Ammon's horn (tissue), 1 donor: ENCODE data around the gene COX6B2.
"Not testable (repeated sequence)": the region's sequence is repeated elsewhere in the genome, so short reads cannot be mapped to it uniquely, and the experiment has no call there.

Experiments used
- DNase-seq: peaks from one replicate; pipeline ENCODE4 v3.0.0-alpha.2; 2016; ENCODE audit warnings: low spot score

COX6B2 gene, protein sequence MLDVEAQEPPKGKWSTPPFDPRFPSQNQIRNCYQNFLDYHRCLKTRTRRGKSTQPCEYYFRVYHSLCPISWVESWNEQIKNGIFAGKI

DNA sequence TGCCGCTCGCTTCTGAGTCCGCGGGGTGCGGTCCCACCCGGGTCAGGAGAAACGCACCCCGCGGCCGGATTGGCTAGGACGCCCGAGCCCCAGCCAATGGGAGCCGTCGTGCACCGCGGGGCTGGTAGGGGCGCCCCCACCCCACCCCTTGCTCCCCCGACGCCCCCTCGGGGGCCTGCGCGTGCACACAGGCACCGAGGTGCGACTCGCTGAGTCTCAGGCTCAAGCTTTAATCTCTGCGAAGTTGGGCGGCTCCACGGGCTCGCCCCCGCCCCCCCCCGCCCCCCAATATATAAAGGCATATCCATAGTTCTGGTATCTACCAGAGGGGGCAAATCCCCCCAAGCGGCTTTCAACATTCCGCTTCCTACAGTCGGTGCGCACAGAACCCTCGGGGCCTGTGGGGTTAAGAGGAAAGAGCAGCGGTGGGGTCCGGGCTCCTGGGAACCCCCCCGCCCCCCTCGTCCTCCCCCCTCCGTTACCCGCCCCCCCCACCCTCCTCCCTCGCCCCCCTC is at the start of gene COX6B2:
TSS of gene COX6B2 (minus strand) at position 22 of the 515 bp plus-strand sequence. CDS start 198 bp downstream, outside the sequence.
- no peak for DNase-seq

DNA sequence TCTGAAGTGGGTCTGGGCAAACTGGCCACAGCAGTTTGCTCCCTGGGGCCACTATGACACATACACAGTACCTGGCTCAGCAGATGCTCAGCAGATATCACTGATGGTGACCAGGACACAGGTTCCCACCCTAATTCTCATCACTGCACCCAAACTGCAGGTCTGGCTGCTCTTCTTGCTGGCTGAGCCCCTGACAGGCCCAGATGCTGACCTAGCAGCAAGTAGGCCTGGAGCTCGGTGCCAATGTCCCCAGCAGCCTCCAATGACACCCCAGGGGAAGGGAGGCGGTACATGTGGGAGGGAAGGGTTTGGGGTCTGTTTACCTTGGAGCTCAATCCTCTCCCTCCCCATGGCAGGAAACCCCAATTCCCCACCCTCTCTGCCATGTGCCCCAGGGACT is 48.0 kb upstream of the COX6B2 start:
- no peak for DNase-seq

DNA sequence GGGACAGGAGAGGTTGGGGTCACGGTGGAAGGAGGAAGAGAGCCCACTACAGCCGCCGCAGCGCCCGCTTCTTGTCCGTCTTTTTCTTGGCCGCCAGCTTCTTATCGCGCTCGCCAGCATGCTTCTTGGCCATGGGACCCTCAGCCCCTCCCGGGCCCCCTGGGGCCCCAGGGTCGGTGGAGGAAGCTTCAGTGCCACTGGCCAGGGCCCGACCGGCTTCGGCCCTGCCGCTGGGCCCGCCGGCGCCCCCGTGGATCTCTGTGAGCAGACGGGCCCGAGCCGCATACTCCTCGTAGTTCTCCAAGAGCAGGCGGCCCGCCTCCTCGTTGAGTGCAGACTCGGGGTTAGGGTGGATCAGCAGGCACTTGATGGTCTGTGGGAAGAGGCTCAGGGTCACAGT is 46.9 kb upstream of the COX6B2 start:
- not testable (repeated sequence) for DNase-seq

DNA sequence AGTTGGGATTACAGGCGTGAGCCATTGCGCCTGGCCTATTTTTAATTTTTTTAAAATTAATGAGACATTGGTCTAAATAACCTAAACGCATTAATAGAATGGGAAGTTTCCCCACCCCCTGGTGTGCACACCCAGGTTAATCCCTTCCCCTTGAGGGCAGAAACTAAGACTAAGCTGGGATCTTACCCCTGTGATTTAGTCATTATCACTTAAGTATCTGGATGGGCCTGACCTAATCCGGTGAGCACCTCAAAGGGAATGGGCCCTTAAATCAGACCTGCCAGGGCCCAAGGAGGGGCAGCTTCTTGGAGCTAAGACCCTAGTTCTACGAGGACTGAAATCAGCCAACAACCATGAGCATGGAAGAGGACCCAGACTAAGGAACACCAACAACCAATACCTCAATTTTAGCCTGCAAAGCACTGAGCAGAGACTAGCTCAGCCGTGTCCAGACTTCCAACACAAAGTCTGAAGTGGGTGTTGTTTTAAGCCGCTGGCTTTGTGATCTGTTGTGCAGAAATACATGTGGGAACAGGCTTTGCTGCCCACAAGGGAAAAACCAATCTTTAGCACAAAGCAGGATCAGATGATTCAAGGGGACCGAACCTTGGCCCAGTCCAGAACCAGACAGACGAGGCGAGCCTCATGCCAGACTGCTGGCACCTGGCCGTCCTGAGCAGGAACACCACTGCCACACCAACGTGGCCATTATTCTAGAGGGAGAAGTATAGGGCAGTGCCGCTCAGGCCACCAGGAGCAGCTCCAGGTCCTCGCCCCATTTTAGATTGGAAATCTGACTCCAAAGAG is 46.0 kb upstream of the COX6B2 start:
- no peak for DNase-seq

DNA sequence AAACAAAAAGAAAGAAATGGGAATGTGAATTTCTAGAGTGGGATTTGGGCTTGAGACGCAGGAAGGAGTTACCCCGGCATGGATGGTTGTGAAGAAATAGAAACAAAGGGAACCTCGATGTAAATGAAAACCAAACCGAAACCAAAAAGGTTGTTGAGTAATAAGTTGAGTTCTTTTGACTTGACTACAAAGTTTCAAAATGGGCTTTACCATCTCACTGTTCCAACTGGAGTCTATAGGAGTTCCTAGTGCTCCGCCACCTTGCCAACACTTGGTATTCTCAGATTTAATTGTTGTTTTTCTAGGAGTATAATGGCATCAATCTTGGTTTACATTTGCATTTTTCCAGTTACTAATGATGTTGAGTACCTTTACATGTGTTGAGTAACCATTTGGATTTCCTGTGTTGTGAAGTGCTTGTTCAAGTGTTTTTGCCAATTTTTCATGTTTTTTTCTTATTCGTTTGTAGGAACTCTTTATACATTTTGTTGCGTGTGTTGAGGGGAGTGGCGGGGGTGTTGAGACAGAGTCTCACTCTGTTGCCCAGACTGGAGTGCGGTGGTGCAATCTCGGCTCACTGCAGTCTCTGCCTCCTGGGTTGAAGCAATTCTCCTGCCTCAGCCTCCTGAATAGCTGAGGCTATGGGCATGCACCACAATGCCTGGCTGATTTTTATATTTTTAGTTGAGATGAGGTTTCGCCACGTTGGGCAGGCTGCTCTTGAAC is 43.8 kb upstream of the COX6B2 start:
- DNase-seq, result no peak

DNA sequence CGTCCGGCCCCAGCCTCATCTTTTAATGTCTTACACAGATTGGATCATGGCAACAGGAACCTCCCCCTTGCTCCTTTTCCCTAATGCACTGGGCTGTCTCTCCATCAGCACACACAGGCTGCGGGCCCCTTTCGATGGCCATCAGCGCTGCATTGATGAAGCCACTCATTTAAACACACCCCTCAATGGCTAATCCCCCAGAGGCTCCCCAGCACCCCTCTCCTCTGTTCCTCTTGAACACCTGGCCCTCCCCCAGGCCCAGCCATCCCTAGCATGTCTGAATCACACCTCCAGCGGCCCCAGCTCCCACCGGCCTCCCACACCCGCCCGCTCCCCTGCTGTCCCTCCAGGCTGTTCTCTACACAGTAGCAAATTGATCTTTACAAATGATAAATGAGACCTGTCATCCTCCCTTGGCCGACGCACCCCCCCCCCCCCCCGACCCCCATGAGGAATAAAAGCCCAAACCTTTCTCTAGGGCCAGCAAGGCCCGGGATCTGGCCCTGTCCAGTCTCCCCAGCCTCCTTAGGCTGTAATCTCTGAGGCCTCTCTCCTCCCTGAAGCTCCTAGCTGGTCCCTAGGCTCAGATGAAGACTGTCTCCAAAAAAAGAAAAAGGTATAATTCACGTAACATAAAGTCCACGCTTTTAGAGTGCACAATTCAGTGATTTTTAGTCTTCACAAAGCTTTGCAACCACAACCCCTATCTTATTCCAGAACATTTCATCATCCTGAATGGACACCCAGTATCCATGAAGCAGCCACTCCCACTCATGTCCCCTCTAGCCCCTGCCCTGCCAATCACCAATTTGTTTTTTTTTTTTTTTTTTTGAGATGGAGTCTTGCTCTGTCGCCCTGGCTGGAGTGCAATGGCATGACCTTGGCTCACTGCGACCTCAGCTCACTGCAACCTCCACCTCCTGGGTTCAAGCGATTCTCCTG is 38.6 kb upstream of the COX6B2 start:
- no peak for DNase-seq

DNA sequence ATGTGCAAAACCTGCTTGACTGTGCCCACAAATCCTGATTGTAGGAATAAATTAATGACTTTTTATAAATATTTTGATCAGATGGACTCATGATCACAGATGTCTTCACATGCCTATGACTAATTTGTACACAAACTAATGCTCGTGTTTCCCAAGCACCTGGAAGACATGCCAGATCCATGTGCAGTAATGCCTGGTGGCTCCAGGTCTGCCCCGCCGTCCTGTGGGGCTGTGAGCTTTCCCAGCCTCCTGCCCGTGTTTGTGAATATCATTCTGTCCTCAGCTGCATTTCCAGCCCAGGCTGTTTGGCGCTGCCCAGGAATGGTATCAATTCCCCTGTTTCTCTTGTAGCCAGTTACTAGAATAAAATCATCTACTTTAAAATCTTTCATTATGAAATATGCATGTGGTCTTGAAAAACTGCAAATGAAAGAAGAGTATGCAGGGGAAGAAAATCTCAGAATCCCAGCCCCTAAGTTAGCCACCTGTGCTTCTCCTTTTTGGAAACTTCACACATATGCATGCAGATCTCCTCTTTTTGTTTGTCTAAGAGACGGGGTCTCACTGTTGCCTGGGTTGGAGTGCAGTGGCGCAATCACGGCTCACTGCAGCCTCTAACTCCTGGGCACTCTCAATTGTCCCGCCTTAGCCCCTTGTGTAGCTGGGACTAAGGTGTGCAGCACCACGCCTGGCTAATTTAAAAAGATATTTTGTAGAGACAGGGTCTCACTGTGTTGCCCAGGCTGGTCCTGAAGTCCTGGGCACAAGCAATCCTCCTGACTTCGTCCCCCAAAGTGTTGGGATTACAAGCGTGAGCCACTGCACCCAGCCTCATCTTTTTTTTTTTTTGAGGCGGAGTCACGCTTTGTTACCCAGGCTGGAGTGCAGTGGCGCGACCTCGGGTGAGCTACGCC is 37.4 kb upstream of the COX6B2 start:
- no peak for DNase-seq

DNA sequence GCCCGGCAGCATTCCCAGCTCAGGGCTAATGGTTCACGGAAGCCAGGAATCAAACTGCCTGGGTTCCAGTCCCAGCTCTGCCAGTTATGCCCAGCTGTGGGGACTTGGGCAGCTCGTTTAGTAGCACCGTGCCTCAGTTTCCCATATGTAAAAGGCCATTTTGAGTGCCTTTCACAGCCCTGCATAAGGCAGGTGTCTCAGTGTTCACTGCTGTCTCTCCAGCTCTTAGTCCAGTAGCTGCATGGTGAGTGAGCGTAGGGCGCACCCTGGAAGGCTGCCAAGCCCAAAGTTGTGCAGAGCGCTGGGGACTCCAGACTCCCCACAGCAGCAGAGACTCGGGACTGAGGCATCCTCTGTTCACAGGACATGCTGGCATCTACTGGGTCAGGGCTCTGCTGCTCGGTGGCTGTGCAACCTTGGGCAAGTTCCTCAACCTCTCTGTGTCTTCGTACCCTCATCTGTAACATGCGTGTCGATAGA is 36.7 kb upstream of the COX6B2 start:
- DNase-seq, result no peak

DNA sequence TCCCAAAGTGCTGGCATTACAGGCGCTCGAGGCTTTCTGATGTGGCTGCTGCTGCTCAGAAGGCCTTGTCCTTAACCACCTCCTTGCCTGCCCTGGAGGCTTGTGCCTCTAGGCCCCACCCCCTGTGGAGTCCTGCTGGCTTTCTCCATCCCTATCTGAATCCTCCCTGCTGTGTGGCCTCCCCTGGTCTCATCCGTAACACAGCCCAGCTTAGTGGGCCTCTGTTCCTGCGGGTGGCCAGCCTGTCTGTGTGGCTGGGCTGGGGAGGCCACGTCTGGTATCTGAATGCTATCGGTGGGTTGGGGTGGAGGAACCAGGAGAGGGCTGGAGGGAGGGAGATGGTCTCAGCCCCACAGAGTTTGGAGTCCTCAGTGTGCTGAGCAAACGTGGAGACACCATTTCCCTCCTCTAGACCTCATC is 36.0 kb upstream of the COX6B2 start:
- no peak for DNase-seq

DNA sequence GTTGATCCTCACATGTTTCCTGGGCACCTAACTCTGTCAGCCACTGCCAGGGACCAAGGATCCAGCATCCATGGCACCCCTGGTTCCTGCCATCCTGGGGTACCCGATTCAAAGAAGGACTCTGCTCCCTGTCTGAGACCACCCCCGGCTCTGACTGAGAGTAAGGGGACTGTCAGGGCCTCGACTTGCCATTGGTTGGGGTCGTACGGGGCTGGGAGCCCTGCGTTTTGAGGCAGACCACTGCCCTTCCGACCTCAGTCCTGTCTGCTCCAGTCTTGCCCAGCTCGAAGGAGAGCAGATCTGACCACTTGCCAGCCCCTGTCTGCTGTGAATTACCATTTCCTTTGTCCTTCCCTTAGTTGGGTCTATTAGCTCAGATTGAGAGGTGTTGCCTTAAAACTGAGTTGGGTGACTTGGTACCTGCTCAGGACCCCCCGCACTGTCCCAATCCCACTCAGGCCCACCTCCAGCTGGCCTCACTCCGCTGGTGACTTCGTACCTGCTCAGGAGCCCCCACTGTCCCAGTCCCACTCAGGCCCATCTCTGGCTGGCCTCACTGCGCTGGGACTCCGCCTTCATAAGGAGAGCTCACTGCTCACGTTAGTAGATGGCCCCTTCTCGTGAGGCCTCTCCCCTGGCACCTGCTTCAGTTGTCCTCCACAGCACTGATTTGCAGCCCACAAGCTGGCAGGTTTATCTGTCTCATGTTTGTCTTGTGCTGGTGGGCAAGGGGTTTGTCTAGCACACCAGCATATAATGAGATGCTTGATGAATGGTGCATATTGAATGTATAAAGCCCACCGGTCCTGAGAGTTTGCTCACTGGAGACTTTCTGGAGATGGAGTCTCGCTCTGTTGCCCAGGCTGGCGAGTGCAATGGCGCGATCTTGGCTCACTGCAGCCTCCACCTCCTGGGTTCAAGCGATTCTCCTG is 35.1 kb upstream of the COX6B2 start:
- no peak for DNase-seq

DNA sequence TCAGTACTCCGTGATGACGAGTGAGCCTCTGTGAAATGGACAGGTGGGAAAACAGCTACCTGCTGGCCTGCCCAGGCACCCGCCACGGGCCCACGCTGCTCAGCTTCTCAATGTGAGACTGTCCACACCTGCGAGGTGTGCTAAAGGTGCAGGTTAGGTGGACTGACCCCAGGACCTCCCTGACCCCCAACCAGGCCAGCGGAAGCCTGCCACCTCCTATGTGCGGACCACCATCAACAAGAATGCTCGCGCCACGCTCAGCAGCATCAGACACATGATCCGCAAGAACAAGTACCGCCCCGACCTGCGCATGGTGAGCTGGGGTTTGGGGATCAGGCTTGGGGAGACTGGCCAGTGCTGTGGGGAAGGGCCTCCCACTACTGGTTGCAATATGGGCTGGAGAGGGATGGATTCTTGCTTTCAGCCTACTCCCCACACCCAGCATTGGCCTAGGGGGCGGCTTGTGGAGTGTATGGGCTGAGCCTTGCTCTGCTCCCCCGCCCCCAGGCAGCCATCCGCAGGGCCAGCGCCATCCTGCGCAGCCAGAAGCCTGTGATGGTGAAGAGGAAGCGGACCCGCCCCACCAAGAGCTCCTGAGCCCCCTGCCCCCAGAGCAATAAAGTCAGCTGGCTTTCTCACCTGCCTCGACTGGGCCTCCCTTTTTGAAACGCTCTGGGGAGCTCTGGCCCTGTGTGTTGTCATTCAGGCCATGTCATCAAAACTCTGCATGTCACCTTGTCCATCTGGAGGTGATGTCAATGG is 33.4 kb upstream of the COX6B2 start:
- DNase-seq, result no peak

DNA sequence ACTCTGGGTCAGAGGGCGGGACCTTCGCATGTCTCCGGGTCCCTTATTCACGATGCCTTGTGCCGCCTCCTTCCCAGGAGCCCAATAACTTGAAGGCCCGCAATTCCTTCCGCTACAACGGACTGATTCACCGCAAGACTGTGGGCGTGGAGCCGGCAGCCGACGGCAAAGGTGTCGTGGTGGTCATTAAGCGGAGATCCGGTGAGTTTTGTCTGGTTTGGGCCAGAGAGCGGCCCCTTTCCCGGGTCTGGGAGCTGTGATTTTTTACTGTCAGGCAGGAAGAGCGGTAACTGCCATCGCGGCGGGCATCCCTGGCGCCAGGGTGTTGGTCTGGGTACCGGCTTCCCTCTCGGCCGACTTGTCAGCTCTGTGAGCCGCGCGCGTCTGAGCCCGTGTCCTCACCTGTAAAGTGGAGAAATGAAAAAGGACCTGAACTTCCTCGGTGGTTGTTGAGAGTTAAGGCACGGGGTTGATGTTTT is 32.0 kb upstream of the COX6B2 start:
- DNase-seq, result no peak

DNA sequence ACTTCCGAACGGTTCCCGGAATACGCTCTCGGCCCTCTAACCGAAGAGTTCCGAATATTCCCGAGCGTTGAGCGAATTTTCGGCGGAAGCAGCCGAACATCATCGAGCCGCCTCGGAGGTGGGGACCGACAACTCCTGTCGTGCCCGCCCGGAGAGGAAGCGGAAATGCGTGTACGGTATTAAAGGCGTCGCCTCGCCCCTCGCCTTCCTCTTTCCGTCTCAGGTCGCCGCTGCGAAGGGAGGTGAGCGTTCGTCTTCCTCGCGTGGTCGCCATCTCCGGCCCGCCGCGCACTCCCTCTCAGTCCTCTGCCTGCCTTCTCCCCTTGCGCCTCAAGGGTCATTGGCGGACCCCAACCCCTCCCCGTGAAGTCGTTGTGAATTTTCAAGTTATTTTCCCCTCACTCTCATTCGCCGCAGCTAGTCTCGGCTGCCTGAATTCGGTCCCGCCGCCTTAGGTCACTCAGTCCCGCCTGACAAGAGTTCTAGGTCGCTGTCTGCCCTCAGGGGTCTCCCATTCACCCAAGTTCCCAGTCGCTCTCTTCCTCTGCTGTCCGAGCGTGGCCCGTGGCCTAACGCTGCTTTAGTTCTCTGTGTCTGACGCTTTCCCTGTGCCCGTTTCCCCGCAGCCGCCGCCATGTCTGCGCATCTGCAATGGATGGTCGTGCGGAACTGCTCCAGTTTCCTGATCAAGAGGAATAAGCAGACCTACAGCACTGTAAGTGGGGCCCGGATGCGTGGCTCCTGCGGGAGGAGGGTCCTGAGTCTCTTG is 31.4 kb upstream of the COX6B2 start, which contains the start of gene RPL28:
TSS of gene RPL28 (plus strand) at position 209 of the 769 bp plus-strand sequence. CDS start at position 635, 426 bp downstream.
- peak; percentile 99 for DNase-seq

DNA sequence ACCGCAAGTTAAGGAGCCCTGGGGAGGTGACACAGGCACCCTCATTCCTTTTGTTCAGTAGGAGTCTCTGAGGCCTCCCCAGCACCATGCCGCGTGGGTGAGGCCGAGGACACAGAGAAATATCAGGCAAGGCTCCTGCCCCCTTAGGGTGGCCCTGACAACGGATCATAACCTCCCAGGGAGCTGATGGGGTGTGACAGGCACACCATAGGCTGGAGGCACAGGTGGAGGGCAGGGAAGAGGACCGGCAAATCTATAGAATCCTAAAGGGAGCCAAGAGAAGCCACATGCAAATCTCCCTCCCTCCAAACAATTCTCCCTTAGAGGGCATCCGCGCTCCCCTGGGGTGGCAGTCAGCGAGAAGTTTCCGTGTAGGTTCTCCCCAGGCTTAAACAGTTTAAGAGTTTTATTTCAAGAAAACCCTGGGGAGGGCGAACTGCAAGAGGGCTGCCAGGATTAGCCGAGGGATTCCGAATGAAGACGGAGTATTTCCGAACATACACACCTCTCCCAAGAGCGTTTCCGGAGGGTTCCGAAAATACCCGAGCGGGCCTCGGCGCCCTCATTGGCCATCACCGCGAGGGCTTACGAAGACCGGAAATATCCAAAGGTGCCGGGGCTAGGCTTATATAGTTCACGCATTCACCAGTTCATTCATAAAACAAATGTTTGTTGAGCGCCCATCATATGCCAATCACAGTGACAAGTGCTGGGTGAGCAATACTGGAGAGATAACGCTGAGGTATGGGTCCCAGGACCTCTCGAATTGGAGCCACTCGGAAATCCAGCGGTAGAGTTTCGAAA is 30.6 kb upstream of the COX6B2 start:
- DNase-seq, result peak; percentile 93

DNA sequence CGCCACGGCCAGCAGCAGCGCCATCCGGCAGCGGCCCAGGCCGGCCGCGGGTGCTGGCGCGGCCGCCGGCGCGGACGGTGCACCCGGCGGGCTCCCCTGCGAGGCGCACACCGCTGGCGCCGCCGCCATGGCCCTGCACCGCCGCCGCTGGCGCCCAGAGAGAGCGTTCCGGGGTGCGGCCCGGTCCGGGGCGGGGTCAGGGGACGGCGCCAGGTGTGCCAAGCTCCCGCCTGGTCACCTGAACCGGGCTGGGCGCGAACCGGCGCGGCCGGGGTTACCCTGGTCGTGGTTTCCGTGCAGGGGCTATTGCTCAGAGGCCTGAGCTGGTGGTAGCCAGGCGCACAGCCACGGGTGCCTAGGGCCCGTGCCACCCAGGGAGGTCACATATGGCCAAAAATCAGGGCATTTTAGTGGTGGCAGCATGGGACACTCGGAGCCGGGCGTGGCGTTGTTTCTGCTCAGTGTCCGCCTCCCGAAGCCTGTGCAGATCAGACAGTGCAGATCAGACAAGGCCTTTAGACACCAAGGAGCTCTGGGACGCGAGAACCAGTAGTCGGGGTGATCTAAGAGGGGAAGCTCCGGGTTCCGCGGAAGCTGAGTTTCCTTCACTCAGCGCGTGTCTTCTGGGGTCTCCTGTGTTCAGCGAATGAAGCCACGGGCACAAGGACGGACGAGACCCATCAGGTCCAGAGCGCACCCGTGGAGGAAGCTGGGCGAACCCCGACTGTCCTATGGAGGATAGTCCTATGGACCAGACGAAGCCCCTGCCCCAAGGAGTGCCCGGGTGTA is 29.8 kb upstream of the COX6B2 start, which contains the start of gene TMEM238:
TSS of gene TMEM238 (minus strand) at position 162 of the 789 bp plus-strand sequence. CDS start at position 129, 33 bp downstream.
- no peak for DNase-seq
